MM.1S (cell line): ENCODE data around the gene TBC1D32.
"Not testable (repeated sequence)": the region's sequence is repeated elsewhere in the genome, so short reads cannot be mapped to it uniquely, and the experiment has no call there.

Experiments used
- DNase-seq: peaks from one replicate; pipeline ENCODE4 v3.0.0-alpha.2; 2015
- H2AFZ ChIP-seq: fragments of 300-600 bp; sonication (generic); 2 replicates; pipeline ENCODE4 v1.6.0; 2016; ENCODE audit warnings: antibody characterized with exemption, low read length
- H3F3A ChIP-seq: fragments of 300-600 bp; sonication (generic); 2 replicates; pipeline ENCODE4 v1.6.1; 2016; ENCODE audit warnings: mild to moderate bottlenecking, antibody characterized with exemption, low read length, moderate library complexity, mixed read lengths; ENCODE audit not compliant: insufficient read depth
- H3K27ac ChIP-seq: fragments of 300-600 bp; sonication (generic); 2 replicates; pipeline ENCODE4 v1.5.1; 2016; ENCODE audit warnings: mild to moderate bottlenecking, low read length
- H3K27me3 ChIP-seq: fragments of 300-600 bp; sonication (generic); replicated peaks from 2 replicates; pipeline ENCODE4 v1.6.0; 2016; ENCODE audit warnings: low read length; ENCODE audit not compliant: insufficient read depth
- H3K36me3 ChIP-seq: fragments of 300-600 bp; sonication (generic); replicated peaks from 2 replicates; pipeline ENCODE4 v1.6.1; 2016; ENCODE audit warnings: mild to moderate bottlenecking, low read length, mixed read lengths; ENCODE audit not compliant: insufficient read depth
- H3K4me1 ChIP-seq: fragments of 300-600 bp; sonication (generic); 2 replicates; pipeline ENCODE4 v1.6.1; 2016; ENCODE audit warnings: low read length, mixed read lengths
- H3K4me2 ChIP-seq: fragments of 300-600 bp; sonication (generic); 2 replicates; pipeline ENCODE4 v1.6.0; 2016; ENCODE audit warnings: low read depth, low read length
- H3K4me3 ChIP-seq: fragments of 300-600 bp; sonication (generic); 2 replicates; pipeline ENCODE4 v1.5.1; 2016; ENCODE audit warnings: low read length, mixed read lengths
- H3K79me2 ChIP-seq: fragments of 300-600 bp; sonication (generic); 2 replicates; pipeline ENCODE4 v1.6.1; 2016; ENCODE audit warnings: mixed run types, low read length, mixed read lengths
- H3K9ac ChIP-seq: fragments of 300-600 bp; sonication (generic); 2 replicates; pipeline ENCODE4 v1.6.1; 2016; ENCODE audit warnings: low read length, mixed read lengths
- H3K9me2 ChIP-seq: fragments of 300-600 bp; sonication (generic); replicated peaks from 2 replicates; pipeline ENCODE4 v1.6.1; 2016; ENCODE audit warnings: mild to moderate bottlenecking, low read length, mixed read lengths; ENCODE audit not compliant: insufficient read depth
- H3K9me3 ChIP-seq: fragments of 300-600 bp; sonication (generic); replicated peaks from 2 replicates; pipeline ENCODE4 v1.6.1; 2016; ENCODE audit warnings: mild to moderate bottlenecking, low read length, mixed read lengths; ENCODE audit not compliant: insufficient read depth
- H4K20me1 ChIP-seq: fragments of 300-600 bp; sonication (generic); 2 replicates; pipeline ENCODE4 v1.6.1; 2016; ENCODE audit warnings: mild to moderate bottlenecking, low read length, moderate library complexity, mixed read lengths; ENCODE audit not compliant: insufficient read depth
- EZH2 ChIP-seq: fragments of 300-600 bp; sonication (generic); optimal IDR thresholded peaks from 2 replicates; pipeline ENCODE3; 2017; ENCODE audit warnings: low read depth, mild to moderate bottlenecking, antibody characterized with exemption, low read length, mixed read lengths
- EZH2phosphoT487 ChIP-seq: fragments of 300-600 bp; sonication (generic); IDR thresholded peaks from 2 replicates; pipeline ENCODE4 v1.6.1; 2018; ENCODE audit warnings: antibody characterized with exemption, low read length
- TF ChIP-seq, protein P1 (sequence below): fragments of 300-600 bp; sonication (generic); IDR thresholded peaks from 2 replicates; pipeline ENCODE4 v1.5.1; 2016; ENCODE audit warnings: antibody characterized with exemption, low read length, mixed read lengths

TBC1D32 gene

DNA sequence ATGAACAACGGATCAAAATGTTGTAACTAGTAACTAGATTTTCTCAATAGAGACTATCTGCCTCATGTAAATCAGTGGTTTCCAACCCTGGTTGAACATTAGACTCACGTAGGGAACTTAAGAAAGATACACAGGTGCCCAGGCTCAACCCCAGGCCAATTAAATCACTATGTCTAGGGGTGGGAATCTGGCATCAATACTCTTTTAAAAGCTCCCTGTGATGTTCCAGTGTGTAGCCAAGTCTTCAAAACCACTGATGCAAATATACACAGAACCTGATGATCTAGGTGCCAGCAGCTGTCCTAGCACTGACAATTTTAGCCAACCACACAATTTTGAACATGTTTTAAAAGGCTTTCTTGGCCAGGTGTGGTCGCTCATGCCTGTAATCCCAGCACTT is 128.7 kb downstream of the TBC1D32 start:
- Histone ChIP-seq H3K79me2 (no peaks in the 10 kb centered on the region), H3K27ac (no peak overlapping the region), H3K4me1 (no peaks in the 10 kb centered on the region), H2AFZ (no peak overlapping the region), H3F3A (no peaks in the 10 kb centered on the region), H3K9me3 (no peaks in the 10 kb centered on the region), H3K4me3 (no peak overlapping the region), H3K4me2 (no peak overlapping the region), H3K27me3 (no peaks in the 10 kb centered on the region), H3K9me2 (no peaks in the 10 kb centered on the region), H3K36me3 (no peaks in the 10 kb centered on the region), H4K20me1 (no peaks in the 10 kb centered on the region), H3K9ac (no peak overlapping the region)
- DNase-seq = no peak
- TF ChIP-seq EZH2phosphoT487 (no peak), EZH2 (no peak)
- TF ChIP-seq, protein P1, sequence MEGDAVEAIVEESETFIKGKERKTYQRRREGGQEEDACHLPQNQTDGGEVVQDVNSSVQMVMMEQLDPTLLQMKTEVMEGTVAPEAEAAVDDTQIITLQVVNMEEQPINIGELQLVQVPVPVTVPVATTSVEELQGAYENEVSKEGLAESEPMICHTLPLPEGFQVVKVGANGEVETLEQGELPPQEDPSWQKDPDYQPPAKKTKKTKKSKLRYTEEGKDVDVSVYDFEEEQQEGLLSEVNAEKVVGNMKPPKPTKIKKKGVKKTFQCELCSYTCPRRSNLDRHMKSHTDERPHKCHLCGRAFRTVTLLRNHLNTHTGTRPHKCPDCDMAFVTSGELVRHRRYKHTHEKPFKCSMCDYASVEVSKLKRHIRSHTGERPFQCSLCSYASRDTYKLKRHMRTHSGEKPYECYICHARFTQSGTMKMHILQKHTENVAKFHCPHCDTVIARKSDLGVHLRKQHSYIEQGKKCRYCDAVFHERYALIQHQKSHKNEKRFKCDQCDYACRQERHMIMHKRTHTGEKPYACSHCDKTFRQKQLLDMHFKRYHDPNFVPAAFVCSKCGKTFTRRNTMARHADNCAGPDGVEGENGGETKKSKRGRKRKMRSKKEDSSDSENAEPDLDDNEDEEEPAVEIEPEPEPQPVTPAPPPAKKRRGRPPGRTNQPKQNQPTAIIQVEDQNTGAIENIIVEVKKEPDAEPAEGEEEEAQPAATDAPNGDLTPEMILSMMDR = no peak

DNA sequence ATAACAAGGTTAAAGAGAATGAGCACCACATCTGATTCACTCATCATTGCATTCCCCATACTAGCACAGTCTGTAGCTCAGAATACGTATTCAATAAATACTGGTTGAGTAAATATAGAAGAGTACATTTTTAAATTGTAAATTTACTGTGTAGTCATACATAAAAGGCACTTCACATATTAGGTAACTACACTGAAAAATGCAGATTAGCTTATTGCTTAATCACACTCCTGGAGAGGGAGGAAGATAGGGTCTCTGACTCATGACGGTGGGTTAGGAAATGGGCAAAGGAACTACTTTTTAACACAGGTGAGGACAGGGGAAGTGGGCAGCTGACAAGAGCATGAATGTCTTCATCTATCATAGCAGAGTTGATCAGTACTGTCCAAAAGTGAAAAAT is 133.2 kb downstream of the TBC1D32 start:
- Histone ChIP-seq H3K36me3 (no peaks in the 10 kb centered on the region), H3K79me2 (no peaks in the 10 kb centered on the region), H3K27me3 (no peaks in the 10 kb centered on the region), H3K9me2 (no peaks in the 10 kb centered on the region), H3F3A (no peaks in the 10 kb centered on the region), H3K27ac (no peak overlapping the region), H3K9me3 (no peaks in the 10 kb centered on the region), H3K4me1 (no peaks in the 10 kb centered on the region), H2AFZ (no peak overlapping the region), H4K20me1 (no peaks in the 10 kb centered on the region), H3K4me2 (no peak overlapping the region), H3K4me3 (no peak overlapping the region), H3K9ac (no peak overlapping the region)
- TF ChIP-seq, protein P1 = no peak
- TF ChIP-seq EZH2 (no peak), EZH2phosphoT487 (no peak)
- no peak for DNase-seq

DNA sequence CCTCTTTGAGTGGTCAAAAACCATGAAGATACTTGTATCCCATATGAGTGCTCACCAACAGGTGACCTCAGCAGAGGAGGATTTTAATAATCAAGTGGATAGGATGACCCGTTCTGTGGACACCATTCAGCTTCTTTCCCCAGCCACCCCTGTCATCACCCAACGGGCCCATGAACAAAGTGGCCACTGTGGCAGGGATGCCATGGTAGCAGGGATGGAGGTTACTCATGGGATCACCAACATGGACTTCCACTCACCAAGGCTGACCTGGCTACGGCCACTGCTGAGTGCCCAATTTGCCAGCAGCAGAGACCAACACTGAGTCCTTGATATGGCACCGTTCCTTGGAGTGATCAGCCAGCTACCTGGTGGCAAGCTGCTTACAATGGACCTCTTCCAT is 138.2 kb downstream of the TBC1D32 start:
- not testable (repeated sequence) for H3K9me2 ChIP-seq, H3K9ac ChIP-seq, H3K4me1 ChIP-seq, DNase-seq, H3K79me2 ChIP-seq, H3K27ac ChIP-seq, H3F3A ChIP-seq, H3K36me3 ChIP-seq, H4K20me1 ChIP-seq, H3K4me3 ChIP-seq, H2AFZ ChIP-seq, H3K4me2 ChIP-seq, H3K9me3 ChIP-seq, H3K27me3 ChIP-seq

DNA sequence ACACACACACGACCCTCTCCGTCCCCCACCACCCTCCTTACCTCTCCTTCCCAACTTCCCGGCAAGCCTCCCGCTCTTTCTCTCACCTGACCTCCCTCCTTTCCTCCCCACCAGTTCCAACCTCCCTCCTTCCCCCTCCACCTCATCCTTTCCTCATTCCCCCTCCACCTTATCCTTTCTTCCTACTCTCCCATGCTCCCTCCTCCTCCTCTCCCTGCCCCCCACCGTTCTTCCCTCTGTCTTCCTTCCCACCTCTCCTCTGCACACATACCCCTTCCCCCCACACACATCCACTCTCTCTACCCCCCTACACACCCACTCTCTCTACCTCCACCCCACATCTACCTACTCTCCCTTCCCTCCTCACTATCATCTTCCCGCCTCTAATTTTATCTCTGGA is 144.2 kb downstream of the TBC1D32 start:
- no peak overlapping the region for H3K4me2 ChIP-seq
- H3K79me2 ChIP-seq = no peaks in the 10 kb centered on the region
- H3F3A ChIP-seq = no peaks in the 10 kb centered on the region
- H3K27me3 ChIP-seq = no peaks in the 10 kb centered on the region
- no peak overlapping the region for H2AFZ ChIP-seq
- H3K4me3 ChIP-seq = no peak overlapping the region
- H3K4me1 ChIP-seq = no peaks in the 10 kb centered on the region
- H4K20me1 ChIP-seq = no peaks in the 10 kb centered on the region
- H3K27ac ChIP-seq = no peak overlapping the region
- no peaks in the 10 kb centered on the region for H3K9me3 ChIP-seq
- H3K9me2 ChIP-seq = no peaks in the 10 kb centered on the region
- no peak for DNase-seq
- TF ChIP-seq, protein P1 = no peak
- TF ChIP-seq EZH2phosphoT487 = no peak
- no peak for TF ChIP-seq EZH2
- H3K9ac ChIP-seq = no peak overlapping the region
- H3K36me3 ChIP-seq = no peaks in the 10 kb centered on the region
